GM21515 (cell line): ENCODE measurements around the gene ASCC3.
"Not testable (repeated sequence)": the region's sequence is repeated elsewhere in the genome, so short reads cannot be mapped to it uniquely, and the experiment has no call there.

Experiments used
- ATAC-seq: cut with Tn5 transposase; IDR thresholded peaks from one replicate; pipeline ENCODE4 v1.9.1; 2021; ENCODE audit not compliant: unreplicated experiment

Gene ASCC3

GRCh38 chr6:100808638-100809275 lies 72.4 kb downstream of the ASCC3 start:
- no peak for ATAC-seq

- no peak for ATAC-seq
These were observed 74.8 kb downstream of the ASCC3 start for GRCh38 chr6:100806296-100806695.

GRCh38 chr6:100803264-100804045 lies 77.7 kb downstream of the ASCC3 start:
- no peak for ATAC-seq

- no peak for ATAC-seq
These were observed 80.1 kb downstream of the ASCC3 start for GRCh38 chr6:100801036-100801435.

- ATAC-seq, result peak; percentile 95
These were observed 84.9 kb downstream of the ASCC3 start for GRCh38 chr6:100796049-100796823.

- no peak for ATAC-seq
These were observed 91.0 kb downstream of the ASCC3 start for GRCh38 chr6:100790084-100790483.

- ATAC-seq, result no peak
These were observed 95.1 kb downstream of the ASCC3 start for GRCh38 chr6:100785982-100786381.

GRCh38 chr6:100780648-100781047 lies 100.5 kb downstream of the ASCC3 start:
- no peak for ATAC-seq

GRCh38 chr6:100775667-100776066 lies 105.5 kb downstream of the ASCC3 start:
- no peak for ATAC-seq

GRCh38 chr6:100774681-100775080 lies 106.4 kb downstream of the ASCC3 start:
- ATAC-seq, result no peak

GRCh38 chr6:100768816-100769351 lies 112.2 kb downstream of the ASCC3 start:
- no peak for ATAC-seq

- no peak for ATAC-seq
These were observed 117.4 kb downstream of the ASCC3 start for GRCh38 chr6:100763617-100764241.

- ATAC-seq, result no peak
These were observed 119.3 kb downstream of the ASCC3 start for GRCh38 chr6:100761841-100762240.

GRCh38 chr6:100758386-100758785 lies 122.7 kb downstream of the ASCC3 start:
- not testable (repeated sequence) for ATAC-seq

- ATAC-seq, result no peak
These were observed 127.7 kb downstream of the ASCC3 start for GRCh38 chr6:100753421-100753820.

- ATAC-seq, result no peak
These were observed 129.5 kb downstream of the ASCC3 start for GRCh38 chr6:100751590-100751989.

GRCh38 chr6:100745419-100746041 lies 135.6 kb downstream of the ASCC3 start:
- no peak for ATAC-seq

GRCh38 chr6:100740439-100740838 lies 140.7 kb downstream of the ASCC3 start:
- ATAC-seq, result no peak

GRCh38 chr6:100737720-100738119 lies 143.4 kb downstream of the ASCC3 start:
- not testable (repeated sequence) for ATAC-seq

GRCh38 chr6:100731411-100731810 lies 149.7 kb downstream of the ASCC3 start:
- no peak for ATAC-seq
